ENCODE measurements around the gene PLTP. TPM values are rescaled to one million over a fixed set of nuclear protein-coding genes. Genes with fewer than 3 reads are reported as not detected.
A peak's percentile ranks its signal among the peaks of the same experiment; 100 is the strongest.

Gene PLTP
- polyA plus RNA-seq, 1 donor from 2014 or later, result 1.3 TPM

GRCh38 chr20:45918779-45919537 lies 7.0 kb upstream of the PLTP start:
- Mint-ChIP-seq H3K4me3 (no peak overlapping the region), H3K36me3 (no peaks in the 10 kb centered on the region), H3K27me3 (peaks cover 7% of the 10 kb centered on the region), H3K4me1 (no peaks in the 10 kb centered on the region), H3K9me3 (no peaks in the 10 kb centered on the region), H3K27ac (peak overlapping the region in 1 of 3 donors; percentile 27)

- H3K36me3 Mint-ChIP-seq, result no peaks in the 10 kb centered on the region
- peaks cover 7% of the 10 kb centered on the region for H3K27me3 Mint-ChIP-seq
- H3K27ac Mint-ChIP-seq, result peak overlapping the region in 1 of 3 donors; percentile 27
- H3K4me3 Mint-ChIP-seq, result no peak overlapping the region
- no peaks in the 10 kb centered on the region for H3K4me1 Mint-ChIP-seq
- no peaks in the 10 kb centered on the region for H3K9me3 Mint-ChIP-seq
These were observed 6.3 kb upstream of the PLTP start for GRCh38 chr20:45918182-45918737.

GRCh38 chr20:45917790-45918141 lies 5.8 kb upstream of the PLTP start:
- no peaks in the 10 kb centered on the region for H3K36me3 Mint-ChIP-seq
- peaks cover 9% of the 10 kb centered on the region for H3K27me3 Mint-ChIP-seq
- H3K4me1 Mint-ChIP-seq, result peaks cover 0 to 2% (median 1%) of the 10 kb centered on the region in 3 donors
- H3K4me3 Mint-ChIP-seq, result no peak overlapping the region
- H3K27ac Mint-ChIP-seq, result no peak overlapping the region
- H3K9me3 Mint-ChIP-seq, result no peaks in the 10 kb centered on the region

GRCh38 chr20:45913116-45913515 lies 1.2 kb upstream of the PLTP start:
- Mint-ChIP-seq H3K36me3 (peaks cover 3% of the 10 kb centered on the region), H3K4me3 (peak overlapping the region in 3 of 4 donors; percentile 48 to 86 (median 80)), H3K27me3 (peaks cover 10% of the 10 kb centered on the region), H3K4me1 (peaks cover 0 to 11% (median 11%) of the 10 kb centered on the region in 3 donors), H3K9me3 (peaks cover 0 to 1% (median 0%) of the 10 kb centered on the region in 3 donors), H3K27ac (no peak overlapping the region)

- peaks cover 0 to 1% (median 0%) of the 10 kb centered on the region in 3 donors for H3K9me3 Mint-ChIP-seq
- peaks cover 0 to 13% (median 11%) of the 10 kb centered on the region in 3 donors for H3K4me1 Mint-ChIP-seq
- H3K27ac Mint-ChIP-seq, result peak overlapping the region in 1 of 3 donors; percentile 53
- peak overlapping the region in 3 of 4 donors; percentile 38 to 97 (median 86) for H3K4me3 Mint-ChIP-seq
- peaks cover 5% of the 10 kb centered on the region for H3K36me3 Mint-ChIP-seq
- peaks cover 9% of the 10 kb centered on the region for H3K27me3 Mint-ChIP-seq
These were observed 358 bp upstream of the PLTP start for GRCh38 chr20:45912344-45912682.

- Mint-ChIP-seq H3K9me3 (peaks cover 0 to 1% (median 0%) of the 10 kb centered on the region in 3 donors), H3K4me3 (peak overlapping the region; percentile 73 to 97 (median 92)), H3K27me3 (peaks cover 4% of the 10 kb centered on the region), H3K27ac (peak overlapping the region; percentile 1 to 65 (median 46)), H3K4me1 (peaks cover 0 to 14% (median 11%) of the 10 kb centered on the region in 3 donors), H3K36me3 (peaks cover 5% of the 10 kb centered on the region)
These were observed 1.1 kb downstream of the PLTP start for GRCh38 chr20:45910670-45911485.

GRCh38 chr20:45909817-45910669 lies 1.9 kb downstream of the PLTP start:
- H3K36me3 Mint-ChIP-seq, result peaks cover 5% of the 10 kb centered on the region
- peaks cover 4% of the 10 kb centered on the region for H3K27me3 Mint-ChIP-seq
- peak overlapping the region in 1 of 3 donors; percentile 65 for H3K27ac Mint-ChIP-seq
- peaks cover 0 to 1% (median 0%) of the 10 kb centered on the region in 3 donors for H3K9me3 Mint-ChIP-seq
- peaks cover 0 to 14% (median 11%) of the 10 kb centered on the region in 3 donors for H3K4me1 Mint-ChIP-seq
- peak overlapping the region; percentile 73 to 97 (median 92) for H3K4me3 Mint-ChIP-seq

GRCh38 chr20:45909336-45909808 lies 2.6 kb downstream of the PLTP start:
- Mint-ChIP-seq H3K9me3 (peaks cover 0 to 1% (median 0%) of the 10 kb centered on the region in 3 donors), H3K4me3 (no peak overlapping the region), H3K27me3 (peaks cover 4% of the 10 kb centered on the region), H3K4me1 (peaks cover 0 to 14% (median 11%) of the 10 kb centered on the region in 3 donors), H3K36me3 (peaks cover 5% of the 10 kb centered on the region), H3K27ac (no peak overlapping the region)

GRCh38 chr20:45908084-45908483 lies 3.9 kb downstream of the PLTP start:
- Mint-ChIP-seq H3K4me1 (peaks cover 5 to 16% (median 11%) of the 10 kb centered on the region in 3 donors), H3K36me3 (peaks cover 5% of the 10 kb centered on the region), H3K4me3 (no peak overlapping the region), H3K27ac (peak overlapping the region in 2 of 3 donors; percentile 46 to 62), H3K27me3 (peaks cover 3% of the 10 kb centered on the region), H3K9me3 (peaks cover 0 to 1% (median 0%) of the 10 kb centered on the region in 3 donors)

- peak overlapping the region in 1 of 4 donors; percentile 47 for H3K4me3 Mint-ChIP-seq
- no peak overlapping the region for H3K27ac Mint-ChIP-seq
- peaks cover 5% of the 10 kb centered on the region for H3K36me3 Mint-ChIP-seq
- peaks cover 0 to 1% (median 0%) of the 10 kb centered on the region in 3 donors for H3K9me3 Mint-ChIP-seq
- H3K4me1 Mint-ChIP-seq, result peaks cover 11 to 20% (median 14%) of the 10 kb centered on the region in 3 donors
- H3K27me3 Mint-ChIP-seq, result peaks cover 2% of the 10 kb centered on the region
These were observed 4.6 kb downstream of the PLTP start for GRCh38 chr20:45907219-45907948.

- Mint-ChIP-seq H3K27ac (no peak overlapping the region), H3K4me1 (peaks cover 11 to 18% (median 12%) of the 10 kb centered on the region in 3 donors), H3K27me3 (no peaks in the 10 kb centered on the region), H3K9me3 (no peaks in the 10 kb centered on the region), H3K36me3 (peaks cover 5% of the 10 kb centered on the region), H3K4me3 (no peak overlapping the region)
These were observed 6.4 kb downstream of the PLTP start for GRCh38 chr20:45905505-45906079.

GRCh38 chr20:45904583-45905504 lies 7.1 kb downstream of the PLTP start:
- H3K9me3 Mint-ChIP-seq, result no peaks in the 10 kb centered on the region
- H3K27me3 Mint-ChIP-seq, result no peaks in the 10 kb centered on the region
- peaks cover 10 to 17% (median 12%) of the 10 kb centered on the region in 3 donors for H3K4me1 Mint-ChIP-seq
- peak overlapping the region in 1 of 3 donors; percentile 74 for H3K27ac Mint-ChIP-seq
- peak overlapping the region in 1 of 4 donors; percentile 75 for H3K4me3 Mint-ChIP-seq
- peaks cover 5% of the 10 kb centered on the region for H3K36me3 Mint-ChIP-seq

Measured in IgD-negative memory B cell (primary cell).